ENCODE data around the gene ZNF582. TPM values are rescaled to one million over a fixed set of nuclear protein-coding genes. Genes with fewer than 3 reads are reported as not detected.
A peak's percentile ranks its signal among the peaks of the same experiment; 100 is the strongest.

Gene ZNF582
- total RNA-seq, 1 donor from 2014 or later = 4.2 TPM

DNA sequence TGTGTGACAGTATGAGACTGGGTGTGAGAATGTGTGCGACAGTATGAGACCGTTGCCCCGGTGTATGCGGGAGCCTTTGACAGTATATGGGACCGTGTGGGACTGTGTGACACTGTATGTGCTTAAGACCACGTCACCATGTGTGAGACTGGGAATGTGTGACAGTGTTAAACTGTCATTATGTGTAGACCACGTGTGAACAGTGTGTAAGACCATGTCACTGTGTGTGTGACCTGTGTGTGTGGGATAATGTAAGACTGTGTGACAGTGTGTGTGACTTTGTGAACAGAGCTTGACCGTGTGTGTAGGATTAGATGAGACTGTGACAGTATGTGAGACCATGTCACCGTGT, 11.3 kb upstream of the ZNF582 start:
- peaks cover 7% of the 10 kb centered on the region for H3K4me1 ChIP-seq
- H3K36me3 ChIP-seq = peaks cover 24% of the 10 kb centered on the region
- no peak for ATAC-seq
- intact Hi-C loops (cut with DNase I) = no loop called here
- H3K9me3 ChIP-seq = peaks cover 13% of the 10 kb centered on the region
- TF ChIP-seq, protein P1, sequence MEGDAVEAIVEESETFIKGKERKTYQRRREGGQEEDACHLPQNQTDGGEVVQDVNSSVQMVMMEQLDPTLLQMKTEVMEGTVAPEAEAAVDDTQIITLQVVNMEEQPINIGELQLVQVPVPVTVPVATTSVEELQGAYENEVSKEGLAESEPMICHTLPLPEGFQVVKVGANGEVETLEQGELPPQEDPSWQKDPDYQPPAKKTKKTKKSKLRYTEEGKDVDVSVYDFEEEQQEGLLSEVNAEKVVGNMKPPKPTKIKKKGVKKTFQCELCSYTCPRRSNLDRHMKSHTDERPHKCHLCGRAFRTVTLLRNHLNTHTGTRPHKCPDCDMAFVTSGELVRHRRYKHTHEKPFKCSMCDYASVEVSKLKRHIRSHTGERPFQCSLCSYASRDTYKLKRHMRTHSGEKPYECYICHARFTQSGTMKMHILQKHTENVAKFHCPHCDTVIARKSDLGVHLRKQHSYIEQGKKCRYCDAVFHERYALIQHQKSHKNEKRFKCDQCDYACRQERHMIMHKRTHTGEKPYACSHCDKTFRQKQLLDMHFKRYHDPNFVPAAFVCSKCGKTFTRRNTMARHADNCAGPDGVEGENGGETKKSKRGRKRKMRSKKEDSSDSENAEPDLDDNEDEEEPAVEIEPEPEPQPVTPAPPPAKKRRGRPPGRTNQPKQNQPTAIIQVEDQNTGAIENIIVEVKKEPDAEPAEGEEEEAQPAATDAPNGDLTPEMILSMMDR (IDR thresholded peaks at IDR 0.05) = no peak
- H3K27ac ChIP-seq = peak overlapping the region; percentile 96
- DNase-seq = no peak
- peak overlapping the region; percentile 76 for H3K4me3 ChIP-seq
- no peaks in the 10 kb centered on the region for H3K27me3 ChIP-seq

DNA sequence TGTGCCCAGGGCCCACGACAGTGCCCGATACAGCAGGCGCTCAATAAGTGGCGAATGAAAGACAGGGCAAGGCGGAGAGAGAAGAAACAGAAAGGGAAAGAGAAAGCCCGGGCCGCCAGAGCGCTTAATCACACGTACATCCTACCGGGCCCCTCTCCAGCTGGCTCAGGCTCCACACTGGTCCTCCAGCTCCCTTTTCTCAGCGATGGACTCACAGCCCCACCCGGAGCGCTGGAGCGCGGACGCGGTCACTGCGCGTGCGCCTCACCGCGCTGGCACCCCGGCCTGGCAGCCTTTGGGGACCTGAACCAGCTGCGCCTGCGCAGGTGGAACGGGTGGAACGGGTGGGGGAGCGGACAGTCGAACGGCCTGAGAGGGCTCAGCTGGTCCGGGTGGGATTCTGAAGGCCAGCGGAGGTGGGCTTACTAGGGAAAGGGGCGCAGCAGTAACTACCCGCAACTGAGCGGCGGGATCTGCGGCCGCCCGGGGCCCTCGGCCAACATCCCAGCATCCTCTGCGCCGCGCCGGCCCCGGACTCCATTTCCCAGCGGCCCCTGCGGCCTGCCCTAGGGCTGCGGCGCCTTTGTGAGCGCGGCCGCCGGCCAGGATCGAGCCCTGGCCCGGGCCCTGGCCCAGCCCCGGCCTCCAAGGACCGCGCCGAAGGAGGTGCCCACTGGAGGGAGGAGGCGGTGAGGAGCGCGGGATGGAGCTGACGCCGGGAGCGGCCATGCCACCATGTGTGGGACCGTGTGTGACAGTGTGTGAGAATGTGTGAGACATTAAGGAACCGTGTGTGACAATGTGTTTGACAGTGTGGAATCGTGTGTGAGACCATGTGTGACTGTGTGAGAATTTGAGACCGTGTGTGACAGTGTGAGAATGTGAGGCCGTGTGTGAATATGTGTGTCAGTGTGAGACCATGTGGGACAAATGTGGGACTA, 10.7 kb upstream of the ZNF582 start, which contains the start of gene ZNF583:
TSS of gene ZNF583 (plus strand) at position 569 of the 941 bp plus-strand sequence. CDS start 2,783 bp downstream, outside the sequence.
- H3K9me3 ChIP-seq = peaks cover 8% of the 10 kb centered on the region
- intact Hi-C loops (cut with DNase I) = no loop called here
- TF ChIP-seq, protein P1 (IDR thresholded peaks at IDR 0.05) = no peak
- peak within 1 kb of the TSS; percentile 76 for H3K4me3 ChIP-seq
- H3K27ac ChIP-seq = peak within 1 kb of the TSS; percentile 96
- H3K27me3 ChIP-seq = no peaks in the 10 kb centered on the region
- ATAC-seq (peak; percentile 98), DNase-seq (peak; percentile 98)
- H3K4me1 ChIP-seq = peaks cover 7% of the 10 kb centered on the region
- peaks cover 17% of the 10 kb centered on the region for H3K36me3 ChIP-seq

DNA sequence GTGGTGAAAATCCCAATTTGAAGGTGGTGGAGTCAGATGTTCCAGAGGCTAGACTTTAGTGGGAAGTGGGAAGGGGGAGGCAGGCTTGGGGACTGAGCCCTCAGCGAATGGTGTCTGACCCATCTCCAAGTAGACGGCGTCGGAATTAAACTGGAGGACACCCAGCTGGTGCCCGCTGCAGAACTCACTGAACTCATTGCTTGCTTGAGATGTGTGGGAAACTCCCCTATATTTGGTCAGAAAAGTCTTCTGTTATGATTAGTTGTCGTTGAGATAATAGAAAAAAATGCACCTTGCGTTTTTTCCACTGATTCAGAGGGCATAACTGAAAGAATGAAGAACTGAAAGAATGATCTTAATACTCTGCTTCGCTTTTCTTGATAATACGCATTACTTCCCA, 9.9 kb upstream of the ZNF582 start:
- Histone ChIP-seq H3K27ac (peak overlapping the region; percentile 96), H3K4me1 (peaks cover 7% of the 10 kb centered on the region), H3K36me3 (peaks cover 10% of the 10 kb centered on the region), H3K9me3 (peaks cover 8% of the 10 kb centered on the region), H3K27me3 (no peaks in the 10 kb centered on the region), H3K4me3 (peak overlapping the region; percentile 76)
- ATAC-seq (no peak), DNase-seq (no peak)
- TF ChIP-seq, protein P1 (IDR thresholded peaks at IDR 0.05) = no peak
- intact Hi-C loops (cut with DNase I) = no loop called here

DNA sequence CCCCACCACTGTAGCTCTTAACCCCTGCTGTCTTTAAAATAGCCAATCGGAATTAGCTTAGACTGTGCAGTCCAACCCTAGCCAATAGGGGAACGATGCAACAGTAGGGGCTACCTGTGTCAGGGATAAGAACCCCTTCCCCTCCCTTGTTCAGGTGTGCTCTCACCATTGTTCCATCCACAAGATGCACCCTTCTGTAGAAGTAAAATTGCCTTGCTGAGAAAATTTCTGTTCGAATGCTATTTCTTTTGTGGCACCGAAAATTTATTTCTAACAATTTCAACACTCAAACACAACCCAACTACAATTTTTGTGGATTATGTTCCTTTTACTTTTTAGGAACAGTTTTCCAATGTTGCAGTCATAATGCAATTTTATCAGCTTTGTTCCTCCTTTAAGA, 7.2 kb upstream of the ZNF582 start:
- H3K27me3 ChIP-seq = no peaks in the 10 kb centered on the region
- peaks cover 8% of the 10 kb centered on the region for H3K9me3 ChIP-seq
- TF ChIP-seq, protein P1 (IDR thresholded peaks at IDR 0.05) = no peak
- H3K4me1 ChIP-seq = peaks cover 7% of the 10 kb centered on the region
- H3K36me3 ChIP-seq = no peaks in the 10 kb centered on the region
- intact Hi-C loops (cut with DNase I) = no loop called here
- H3K4me3 ChIP-seq = no peak overlapping the region
- DNase-seq (no peak), ATAC-seq (no peak)
- no peak overlapping the region for H3K27ac ChIP-seq

DNA sequence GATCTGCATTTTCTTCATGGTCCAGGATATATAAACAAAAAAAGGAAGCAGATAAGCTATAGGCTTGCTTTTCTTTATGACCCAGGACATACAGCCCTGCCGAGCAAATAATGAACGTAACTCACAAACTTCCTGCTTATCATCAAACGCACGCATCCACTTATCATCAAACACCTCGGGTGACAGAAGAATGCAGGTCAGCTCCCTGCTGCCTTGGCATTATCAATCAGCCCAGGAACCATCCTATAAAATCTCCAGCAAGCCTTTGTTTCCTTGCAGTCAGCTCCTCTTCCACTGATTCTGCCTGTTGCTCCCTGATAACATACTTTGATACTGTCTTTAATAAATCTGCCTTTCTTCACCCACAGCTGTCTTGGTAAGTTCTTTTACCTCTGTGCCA, 5.5 kb upstream of the ZNF582 start:
- DNase-seq = no peak
- TF ChIP-seq, protein P1 (IDR thresholded peaks at IDR 0.05) = no peak
- no peak overlapping the region for H3K4me3 ChIP-seq
- H3K27ac ChIP-seq = no peak overlapping the region
- no peak for ATAC-seq
- intact Hi-C loops (cut with DNase I) = no loop called here
- peaks cover 8% of the 10 kb centered on the region for H3K9me3 ChIP-seq
- H3K4me1 ChIP-seq = no peaks in the 10 kb centered on the region
- no peaks in the 10 kb centered on the region for H3K27me3 ChIP-seq
- H3K36me3 ChIP-seq = no peaks in the 10 kb centered on the region
